ENCODE results near the gene TIPRL.

GRCh38 chr1:168167806-168168205 is 11.0 kb upstream of the TIPRL start:
- TF ChIP-seq GATA2 (IDR thresholded peaks at IDR 0.05; ENCODE audit: low read depth, low read length) (no peak), GATA3 (IDR thresholded peaks at IDR 0.05; ENCODE audit: low read depth, low read length) (no peak)

Data from SH-SY5Y (cell line).